T1000 (cell line): ENCODE measurements around the gene ANAPC1.
"Not testable (repeated sequence)": the region's sequence is repeated elsewhere in the genome, so short reads cannot be mapped to it uniquely, and the experiment has no call there.

ENCODE experiments used
- DNase-seq: peaks from one replicate; lab custom pipeline; 2025; ENCODE audit warnings: mixed read lengths; lab: John Stamatoyannopoulos, UW

Gene ANAPC1

DNA sequence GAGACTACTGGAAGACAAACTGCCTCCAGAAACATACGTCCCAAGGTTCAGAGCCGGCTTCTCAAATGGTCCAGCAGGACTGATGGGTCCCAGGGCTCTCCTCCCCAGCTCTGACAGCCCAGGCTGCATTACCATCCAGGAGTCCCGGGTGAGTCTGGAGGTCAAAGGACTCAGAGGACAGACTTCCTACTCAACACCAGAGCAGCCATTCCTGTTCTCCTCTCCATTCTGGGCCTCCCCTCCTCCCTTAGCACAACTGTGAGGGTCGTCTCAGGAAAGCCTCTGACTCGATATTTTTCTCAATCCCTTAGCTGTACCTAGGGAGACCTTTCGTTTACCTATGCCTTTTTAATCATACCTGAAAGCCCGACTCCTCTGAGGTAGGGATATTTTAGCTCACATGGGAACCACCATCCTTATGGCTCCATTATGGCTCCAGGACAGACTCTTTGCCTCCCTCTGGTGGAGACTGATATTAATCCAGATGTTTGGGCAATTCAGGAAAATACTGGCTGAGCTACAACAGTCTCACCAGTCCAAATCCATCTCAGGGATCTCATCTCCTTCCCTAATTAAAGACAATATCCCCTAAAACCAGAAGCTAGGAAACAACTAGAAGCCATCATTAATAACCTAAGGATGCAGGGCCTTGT is 70.9 kb downstream of the ANAPC1 start:
- DNase-seq = not testable (repeated sequence)

DNA sequence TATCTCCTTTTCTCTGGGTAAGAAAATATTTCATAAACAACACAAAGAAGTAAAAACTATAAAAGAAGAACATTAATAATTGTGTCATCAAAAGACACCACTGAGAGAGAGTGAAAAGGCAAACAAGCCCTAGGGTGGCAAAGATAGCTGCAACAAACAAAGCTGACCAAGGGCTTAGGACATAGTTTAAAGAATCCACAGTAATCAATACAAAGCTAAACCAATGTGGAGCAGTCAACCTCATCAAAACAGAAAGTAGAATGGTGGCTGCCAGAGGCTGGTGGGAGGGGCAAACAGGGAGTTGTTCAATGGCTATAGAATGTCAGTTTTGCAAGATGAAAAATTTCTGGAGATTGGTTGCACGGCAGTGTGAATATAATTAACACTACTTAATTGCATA is 93.4 kb downstream of the ANAPC1 start:
- DNase-seq = not testable (repeated sequence)

DNA sequence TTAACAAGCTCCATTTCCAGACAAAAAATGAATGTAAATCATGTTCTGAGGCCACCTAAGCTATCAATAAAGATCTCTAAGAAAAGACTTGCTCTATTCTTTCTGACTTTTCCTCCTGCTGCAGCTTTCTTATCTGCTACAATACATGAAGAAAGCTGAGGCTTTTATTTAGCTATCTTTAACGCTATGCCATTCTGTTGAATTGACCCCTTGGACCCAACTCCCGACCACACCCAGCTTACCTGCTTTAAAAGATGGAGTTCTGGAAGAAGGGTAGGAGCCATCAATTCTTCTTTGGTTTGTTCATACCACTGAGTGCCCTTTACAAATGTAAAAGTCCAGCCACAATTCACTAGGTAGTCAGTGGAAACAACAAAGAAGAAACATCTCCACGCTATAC is 99.9 kb downstream of the ANAPC1 start:
- not testable (repeated sequence) for DNase-seq

- not testable (repeated sequence) for DNase-seq
Observed at GRCh38 chr2:111782195-111782594, 101.8 kb downstream of the ANAPC1 start.

DNA sequence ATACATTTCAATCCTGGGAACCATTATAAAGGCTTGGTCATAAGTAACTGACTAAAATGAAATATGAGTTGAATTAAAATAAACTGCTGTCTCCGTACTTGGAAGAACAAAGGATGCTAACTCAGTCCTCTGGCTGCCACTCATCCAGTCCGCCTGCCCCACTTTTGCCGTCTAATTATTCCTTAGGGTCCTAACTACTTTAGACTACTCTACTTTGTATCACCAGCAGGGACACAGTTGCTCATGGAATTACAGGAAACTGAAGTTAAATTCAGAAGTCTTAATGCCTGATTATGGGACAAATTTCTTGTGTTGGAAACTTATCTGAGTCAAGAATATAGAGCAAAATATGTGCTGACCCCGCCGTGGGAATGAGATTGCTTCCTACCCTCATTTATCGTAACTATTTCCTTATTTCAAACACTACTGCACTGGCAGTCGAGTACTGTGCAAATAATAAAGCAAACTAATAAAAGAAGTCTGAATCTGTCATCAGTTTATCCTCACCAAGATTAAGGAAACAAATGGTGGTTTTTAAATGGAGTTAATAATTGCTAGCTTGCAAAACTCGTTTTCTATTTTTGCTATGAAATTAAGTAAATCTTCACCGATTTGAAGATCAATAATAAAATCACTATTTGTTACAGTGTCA is 102.4 kb downstream of the ANAPC1 start:
- not testable (repeated sequence) for DNase-seq

- DNase-seq = not testable (repeated sequence)
Observed at GRCh38 chr2:111777155-111777554, 106.8 kb downstream of the ANAPC1 start.

GRCh38 chr2:111776296-111776695 is 107.7 kb downstream of the ANAPC1 start:
- not testable (repeated sequence) for DNase-seq

GRCh38 chr2:111772180-111772579 is 111.8 kb downstream of the ANAPC1 start:
- DNase-seq = not testable (repeated sequence)

- DNase-seq = not testable (repeated sequence)
Observed at GRCh38 chr2:111770916-111771658, 112.9 kb downstream of the ANAPC1 start.

DNA sequence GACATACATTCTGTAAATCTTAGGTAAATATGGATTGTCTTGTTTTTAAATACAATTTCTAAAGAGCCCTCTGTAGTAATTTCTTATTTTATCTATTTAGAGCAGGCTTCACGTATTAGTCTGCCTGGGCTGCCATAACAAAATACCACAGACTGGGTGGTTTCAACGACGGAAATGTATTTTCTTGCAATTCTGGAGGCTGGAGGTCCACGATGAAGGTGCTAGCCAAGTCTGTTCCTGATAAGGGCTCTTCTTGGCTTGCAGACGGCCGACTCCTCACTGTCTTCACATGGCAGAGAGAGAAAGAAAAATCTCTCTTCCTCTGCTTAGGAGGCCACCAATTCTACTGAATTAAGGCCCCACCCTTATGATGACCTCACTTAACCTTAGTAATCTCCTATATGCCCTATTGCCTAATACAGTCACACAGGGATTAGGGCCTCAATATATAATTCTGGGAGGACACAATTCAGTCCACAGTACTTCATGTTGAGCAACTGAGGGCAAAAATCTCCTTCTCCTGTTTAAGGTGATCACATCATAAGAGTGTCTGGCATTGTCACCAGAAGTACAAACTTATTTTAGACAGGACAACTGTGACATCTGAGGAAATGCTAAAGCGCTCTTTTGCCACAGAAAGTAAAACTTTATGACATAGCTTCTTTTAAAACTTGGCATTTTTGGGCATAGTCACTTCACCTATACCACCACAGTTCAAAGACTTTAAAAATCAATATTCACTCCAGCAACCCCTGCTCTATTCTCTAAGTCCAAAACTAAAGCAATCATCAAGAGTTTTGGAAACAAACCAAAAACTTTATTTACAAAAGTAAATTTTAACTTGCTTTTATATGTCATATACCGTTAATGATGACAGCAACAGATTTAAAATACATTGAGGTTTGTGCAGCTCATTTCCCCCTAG is 115.5 kb downstream of the ANAPC1 start:
- not testable (repeated sequence) for DNase-seq

- not testable (repeated sequence) for DNase-seq
Observed at GRCh38 chr2:111767087-111767486, 116.9 kb downstream of the ANAPC1 start.

DNA sequence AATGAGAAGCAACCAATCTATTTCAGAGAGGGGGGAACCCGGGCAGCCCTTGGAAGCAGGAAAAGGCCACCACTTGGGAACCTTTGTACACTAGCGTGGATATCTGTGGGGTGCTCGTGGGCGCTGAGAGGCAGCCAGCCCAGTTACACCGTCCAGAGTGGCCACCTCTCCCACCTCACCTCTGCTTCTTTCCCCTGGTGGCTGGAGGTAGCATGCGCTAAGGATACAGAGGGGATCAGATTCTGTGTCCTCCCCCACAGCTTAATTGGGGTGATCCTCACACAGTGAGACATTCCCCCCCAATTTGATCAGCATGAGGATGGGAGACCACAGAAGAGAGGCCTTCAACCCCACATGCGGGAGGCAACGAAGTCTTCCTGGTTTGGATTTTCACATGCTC is 117.7 kb downstream of the ANAPC1 start:
- DNase-seq = not testable (repeated sequence)

GRCh38 chr2:111764151-111764550 is 119.8 kb downstream of the ANAPC1 start:
- DNase-seq = not testable (repeated sequence)

DNA sequence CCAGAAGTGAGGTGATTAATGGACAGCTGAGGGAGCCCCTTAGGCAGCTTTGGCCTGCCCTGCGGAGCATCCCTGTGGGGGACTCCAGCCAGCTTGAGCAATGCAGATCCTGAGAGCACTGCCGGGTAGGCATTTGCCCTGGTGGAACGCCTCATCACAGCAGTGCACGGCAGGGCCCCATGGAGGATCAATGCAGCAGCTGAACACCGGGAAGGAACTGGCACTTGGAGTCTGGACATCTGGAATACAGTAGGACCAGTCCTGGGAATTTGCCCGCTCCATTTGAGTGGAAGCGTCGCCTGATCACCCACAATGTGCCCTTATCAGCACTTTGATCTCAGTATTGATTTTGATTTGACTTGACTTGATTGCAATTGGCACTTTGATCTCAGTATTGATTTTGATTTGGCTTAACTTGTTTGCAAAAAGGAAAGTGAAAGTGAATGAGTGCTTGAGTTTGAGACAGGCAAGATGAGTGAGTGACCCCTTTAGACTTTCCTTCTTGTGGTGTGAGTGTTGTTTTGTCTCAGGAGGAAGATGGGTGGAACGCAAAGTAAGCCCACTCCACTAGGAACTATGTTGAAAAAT is 123.2 kb downstream of the ANAPC1 start:
- not testable (repeated sequence) for DNase-seq

GRCh38 chr2:111752533-111752932 is 131.5 kb downstream of the ANAPC1 start:
- not testable (repeated sequence) for DNase-seq

- not testable (repeated sequence) for DNase-seq
Observed at GRCh38 chr2:111750641-111751040, 133.4 kb downstream of the ANAPC1 start.

DNA sequence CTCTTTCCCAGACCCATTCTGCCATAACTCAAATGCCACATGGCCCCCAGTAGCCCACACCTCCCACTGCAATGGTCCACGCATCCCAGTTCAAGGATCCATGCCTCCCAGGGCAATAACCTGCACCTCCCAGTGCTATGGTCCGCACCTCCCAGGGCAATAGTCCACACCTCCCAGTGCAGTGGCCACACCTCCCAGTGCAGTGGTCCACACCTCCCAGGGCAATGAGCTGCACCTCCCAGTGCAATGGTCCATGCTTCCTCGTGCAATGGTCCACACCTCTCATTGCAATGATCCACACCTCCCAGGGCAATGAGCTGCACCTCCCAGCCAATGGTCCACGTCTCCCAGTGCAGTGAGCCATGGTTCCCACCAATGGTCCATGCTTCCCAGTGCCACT is 135.6 kb downstream of the ANAPC1 start:
- not testable (repeated sequence) for DNase-seq

DNA sequence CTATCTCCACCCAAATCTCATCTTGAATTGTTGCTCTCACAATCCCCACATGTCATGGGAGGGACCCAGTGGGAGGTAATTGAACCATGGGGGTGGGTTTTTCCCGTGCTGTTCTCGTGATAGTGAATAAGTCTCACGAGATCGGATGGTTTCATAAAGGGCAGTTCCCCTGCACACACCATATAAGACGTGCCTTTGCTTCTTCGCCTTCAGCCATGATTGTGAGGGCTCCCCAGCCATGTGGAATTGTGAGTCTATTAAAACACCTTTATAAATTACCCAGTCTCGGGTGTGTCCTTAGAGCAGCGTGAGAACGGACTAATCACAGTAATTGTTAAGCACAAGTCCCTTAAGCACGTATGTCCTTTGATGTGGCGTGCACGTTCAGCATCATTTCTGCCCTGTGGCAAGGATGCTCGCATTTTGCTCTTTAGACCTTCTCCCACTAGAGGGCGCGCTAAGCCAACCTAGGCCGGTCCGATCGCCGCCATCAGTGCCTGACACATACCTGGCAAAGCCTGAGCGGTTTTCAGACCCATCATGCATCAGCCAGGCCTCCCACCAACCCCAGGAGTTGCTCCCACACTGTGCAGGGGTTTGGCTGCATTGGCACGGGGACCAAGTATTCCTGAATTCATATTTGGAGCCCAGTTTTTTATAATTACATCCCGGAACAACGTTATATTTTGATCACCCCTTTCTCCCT is 136.4 kb downstream of the ANAPC1 start:
- not testable (repeated sequence) for DNase-seq

DNA sequence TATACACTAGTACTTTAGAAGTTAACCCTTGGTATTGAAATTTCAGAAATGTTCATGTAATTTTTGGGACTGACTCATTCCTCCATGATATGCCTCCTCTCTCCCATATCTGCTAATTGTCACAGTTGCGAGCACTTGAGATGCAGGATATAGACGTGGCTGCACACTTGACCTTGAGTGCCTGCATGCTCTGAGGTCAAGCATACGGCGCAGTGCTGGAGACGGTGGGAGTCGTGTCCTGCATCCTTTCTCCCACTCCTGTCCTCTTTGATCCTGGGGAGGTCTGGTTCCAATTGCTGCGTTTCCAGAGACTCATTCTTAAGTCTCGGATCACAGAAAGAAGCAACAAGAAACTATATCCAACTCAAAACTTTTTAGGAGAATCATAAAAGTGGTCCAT is 139.2 kb downstream of the ANAPC1 start:
- DNase-seq = not testable (repeated sequence)

DNA sequence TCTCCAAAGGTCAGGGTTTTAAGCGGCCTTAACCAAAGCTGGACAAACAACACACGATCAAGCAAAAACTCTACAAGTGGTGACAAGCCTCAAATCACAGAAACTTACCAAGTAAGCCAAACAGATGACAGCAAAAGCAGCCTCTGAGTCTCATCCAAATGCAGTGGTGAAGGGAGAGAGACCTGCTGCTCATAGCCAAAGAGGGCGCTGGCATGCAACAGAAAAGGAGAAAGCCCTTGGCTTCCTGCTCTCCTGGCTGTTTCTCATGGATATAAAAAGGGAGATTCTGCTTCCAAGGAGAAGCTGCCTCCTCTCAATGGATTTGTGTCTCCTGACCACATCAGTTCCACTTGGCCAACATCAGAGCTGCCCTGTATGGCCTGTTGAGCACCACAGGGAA is 142.5 kb downstream of the ANAPC1 start:
- not testable (repeated sequence) for DNase-seq
